HG03280 (cell line): ENCODE results near the gene LUZP1.

Experiments
- ATAC-seq: cut with Tn5 transposase; IDR thresholded peaks from one replicate; pipeline ENCODE4 v1.9.1; 2021; ENCODE audit warnings: mild to moderate bottlenecking, moderate library complexity; ENCODE audit not compliant: unreplicated experiment

LUZP1 gene

DNA sequence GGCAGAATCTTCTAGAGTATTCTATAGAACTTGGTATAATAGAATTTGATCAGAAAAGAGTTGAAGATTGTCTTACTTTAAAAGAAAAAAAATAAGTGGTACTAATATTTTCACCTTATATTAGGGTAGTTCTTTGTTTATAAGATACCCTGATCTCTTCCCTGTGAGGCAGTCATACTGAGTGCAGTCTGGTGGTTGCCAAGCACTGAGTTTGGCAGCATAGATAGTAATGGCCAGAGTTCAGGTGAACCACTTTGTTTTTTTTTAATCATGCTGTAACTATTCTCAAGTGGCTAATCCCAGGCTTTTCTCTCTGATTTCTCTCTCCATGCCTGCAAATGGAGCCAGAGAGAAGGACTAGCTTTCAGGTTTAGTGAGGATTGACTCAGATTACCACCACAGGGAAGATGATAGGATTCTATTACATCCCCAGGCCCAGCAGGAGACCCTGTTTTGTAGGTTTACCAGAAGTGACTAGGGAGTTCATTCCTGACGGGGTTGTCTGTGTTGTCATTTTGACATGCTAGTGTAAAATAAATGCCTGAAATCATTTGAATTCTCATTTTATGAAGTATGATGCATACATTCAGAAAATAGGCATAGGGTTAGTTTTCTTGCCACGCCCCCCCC is 132.7 kb downstream of the LUZP1 start:
- ATAC-seq: no peak
